ENCODE measurements around the gene ASIC4. TPM values are rescaled to one million over a fixed set of nuclear protein-coding genes. Genes with fewer than 3 reads are reported as not detected.
A peak's percentile ranks its signal among the peaks of the same experiment; 100 is the strongest.

The ASIC4 gene
- total and polyA plus RNA-seq, 9 of the 15 experiments (the other 6 are each of a cell fraction or from before 2014, with no cell fraction given) = 0.07 to 19.2 (median 4.8) TPM

GRCh38 chr2:219576505-219577388, 62.5 kb downstream of the ASIC4 start (continued):
- TF ChIP-seq GMEB1 (CRISPR knock-in tag; IDR thresholded peaks at IDR 0.05) (no peak), FIP1L1 (IDR thresholded peaks at IDR 0.05; ENCODE audit: low read depth, low read length, poor library complexity, severe bottlenecking) (no peak), ATF3 (IDR thresholded peaks at IDR 0.05) (no peak), ATF3 (CRISPR knock-in tag; conservative IDR thresholded peaks at IDR 0.05) (no peak), ZNF232 (CRISPR knock-in tag; IDR thresholded peaks at IDR 0.05) (no peak), ZNF316 (IDR thresholded peaks at IDR 0.05) (peak; percentile 35; the same call in 1 of the 2 replicates), ATF1 (CRISPR knock-in tag; IDR thresholded peaks at IDR 0.05) (no peak), ATF1 (tag; IDR thresholded peaks at IDR 0.05) (0 out of 2 replicates have a peak, but pooled peaks have one; percentile 8), ZNF717 (CRISPR knock-in tag; IDR thresholded peaks at IDR 0.05) (no peak), GABPB1 (CRISPR knock-in tag; IDR thresholded peaks at IDR 0.05) (no peak), C11orf30 (IDR thresholded peaks at IDR 0.05; ENCODE audit: low read depth) (peak; percentile 58), CC2D1A (IDR thresholded peaks at IDR 0.05) (no peak)

Measured in K562 (cell line).